Measurements from ENCODE around the gene GABRD. TPM values are rescaled to one million over a fixed set of nuclear protein-coding genes. Genes with fewer than 3 reads are reported as not detected.
A peak's percentile ranks its signal among the peaks of the same experiment; 100 is the strongest.

GABRD gene
- total and polyA plus RNA-seq, 2 of the 13 experiments (the other 11 are each of a cell fraction or from before 2014, with no cell fraction given) = not detected

DNA sequence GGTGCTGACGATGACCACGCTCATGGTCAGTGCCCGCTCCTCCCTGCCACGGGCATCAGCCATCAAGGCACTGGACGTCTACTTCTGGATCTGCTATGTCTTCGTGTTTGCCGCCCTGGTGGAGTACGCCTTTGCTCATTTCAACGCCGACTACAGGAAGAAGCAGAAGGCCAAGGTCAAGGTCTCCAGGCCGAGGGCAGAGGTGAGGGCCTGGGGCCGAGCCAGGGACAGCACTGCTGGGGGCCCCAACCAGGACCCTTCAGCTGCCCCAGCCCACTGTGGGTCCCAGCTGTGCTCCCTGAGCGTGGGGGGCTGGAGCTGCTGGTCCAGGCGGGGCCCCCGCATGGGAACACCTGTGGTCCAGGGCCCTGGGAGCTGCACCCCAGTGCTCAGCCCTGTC is 10.4 kb downstream of the GABRD start (continued):
- TF ChIP-seq ZNF207 (IDR thresholded peaks at IDR 0.05; ENCODE audit: borderline replicate concordance) = no peak
- TF ChIP-seq JUN (CRISPR knock-in tag; IDR thresholded peaks at IDR 0.05) = no peak
- no peak for TF ChIP-seq TAF15 (IDR thresholded peaks at IDR 0.05; ENCODE audit: low read depth, low read length, poor library complexity, severe bottlenecking)
- no peak for TF ChIP-seq JDP2 (CRISPR knock-in tag; IDR thresholded peaks at IDR 0.05; ENCODE audit: borderline replicate concordance)
- TF ChIP-seq, protein P1, sequence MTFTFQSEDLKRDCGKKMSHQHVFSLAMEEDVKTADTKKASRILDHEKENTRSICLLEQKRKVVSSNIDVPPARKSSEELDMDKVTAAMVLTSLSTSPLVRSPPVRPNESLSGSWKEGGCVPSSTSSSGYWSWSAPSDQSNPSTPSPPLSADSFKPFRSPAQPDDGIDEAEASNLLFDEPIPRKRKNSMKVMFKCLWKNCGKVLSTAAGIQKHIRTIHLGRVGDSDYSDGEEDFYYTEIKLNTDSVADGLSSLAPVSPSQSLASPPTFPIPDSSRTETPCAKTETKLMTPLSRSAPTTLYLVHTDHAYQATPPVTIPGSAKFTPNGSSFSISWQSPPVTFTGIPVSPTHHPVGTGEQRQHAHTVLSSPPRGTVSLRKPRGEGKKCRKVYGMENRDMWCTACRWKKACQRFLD (CRISPR knock-in tag; IDR thresholded peaks at IDR 0.05; ENCODE audit: borderline replicate concordance) = no peak
- no peak for TF ChIP-seq IRF2 (CRISPR knock-in tag; IDR thresholded peaks at IDR 0.05)
- TF ChIP-seq ZNF614 (CRISPR knock-in tag; IDR thresholded peaks at IDR 0.05; ENCODE audit: borderline replicate concordance) = no peak
- TF ChIP-seq FIP1L1 (IDR thresholded peaks at IDR 0.05; ENCODE audit: borderline replicate concordance, insufficient read depth, low read depth, low read length) = no peak
- TF ChIP-seq PHF21A (CRISPR knock-in tag; IDR thresholded peaks at IDR 0.05) = no peak
- no peak for TF ChIP-seq ZSCAN30 (CRISPR knock-in tag; IDR thresholded peaks at IDR 0.05)
- no peak for TF ChIP-seq ZNF883 (CRISPR knock-in tag; IDR thresholded peaks at IDR 0.05; ENCODE audit: not compliant biosample characterization)

DNA sequence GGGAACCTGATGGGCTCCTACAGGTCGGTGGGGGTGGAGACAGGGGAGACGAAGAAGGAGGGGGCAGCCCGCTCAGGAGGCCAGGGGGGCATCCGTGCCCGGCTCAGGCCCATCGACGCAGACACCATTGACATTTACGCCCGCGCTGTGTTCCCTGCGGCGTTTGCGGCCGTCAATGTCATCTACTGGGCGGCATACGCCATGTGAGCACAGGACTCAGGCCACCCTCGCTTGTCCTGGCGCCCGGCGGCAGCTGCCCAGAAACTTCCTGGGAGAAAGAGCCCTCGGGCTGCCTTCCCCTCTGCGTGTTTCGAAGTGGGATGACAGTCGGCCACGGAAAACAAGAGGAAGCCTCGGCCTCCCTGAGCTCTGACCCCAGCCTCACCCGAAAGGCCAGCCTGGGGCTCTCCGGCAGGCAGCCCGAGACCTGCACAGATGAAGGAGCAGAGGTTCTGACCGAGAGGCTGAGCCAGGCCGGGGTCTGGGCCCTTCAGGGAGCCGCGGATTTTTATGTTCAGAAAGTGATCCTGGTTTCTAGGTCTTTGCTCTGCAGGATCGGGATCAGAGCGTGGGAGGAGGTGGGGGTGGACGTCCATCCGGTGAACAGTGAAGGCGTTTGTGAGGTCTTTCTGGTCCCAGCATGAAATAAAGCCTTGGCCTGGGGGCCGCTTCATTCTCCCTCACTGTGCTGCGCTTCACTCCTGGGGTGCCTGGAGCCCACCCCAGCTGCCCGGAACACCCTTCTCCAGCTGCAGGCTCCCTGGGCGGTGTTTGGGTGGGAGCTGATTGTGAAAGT is 11.1 kb downstream of the GABRD start:
- WGBS (ENCODE audit: low lambda C conversion rate) = 29% methylated on average over 11 of the region's 42 CpGs
- in situ Hi-C loops (cut with HindIII; ENCODE audit: extremely low pct_ligation_motif_present, low pct_unique_long_range_greater_than_20kb) = no loop called here
- H3K4me1 ChIP-seq (ENCODE audit: insufficient read depth, low read length) = peaks cover 16% of the 10 kb centered on the region; the same call in 1 of the 2 replicates

More for the DNA sequence above, 11.1 kb downstream of the GABRD start:
- intact Hi-C loops (cut with micrococcal nuclease; ENCODE audit: unreplicated experiment) = no loop called here
- H3K79me2 ChIP-seq (ENCODE audit: insufficient read depth, low read length) = no peaks in the 10 kb centered on the region
- H3K27ac ChIP-seq (ENCODE audit: extremely low read length, insufficient read depth, low read length) = no peak overlapping the region
- no peak overlapping the region for H3K4me2 ChIP-seq (ENCODE audit: low read depth, low read length)
- H4K20me1 ChIP-seq (ENCODE audit: insufficient read depth, low read length) = no peaks in the 10 kb centered on the region
- DNase-seq (ENCODE audit: low spot score) (no peak), FAIRE-seq (no peak), ATAC-seq (no peak)
- no TSS peak for BruUV-seq (replicated peaks)
- no peaks in the 10 kb centered on the region for H3K9me3 ChIP-seq (ENCODE audit: low read length)
- no peaks in the 10 kb centered on the region for H3K36me3 ChIP-seq (replicated peaks in 1 of 2; ENCODE audit: control insufficient read depth in 1 of 2, insufficient read depth in 2 of 2, low read length in 2 of 2)
- H3K9ac ChIP-seq (ENCODE audit: insufficient read depth, low read depth, low read length) = no peak overlapping the region
- no peak overlapping the region for H2AFZ ChIP-seq (ENCODE audit: low read length)
- peaks cover 31 to 82% of the 10 kb centered on the region in 2 experiments for H3K27me3 ChIP-seq (ENCODE audit: control insufficient read depth in 1 of 2, insufficient read depth in 2 of 2, low read length in 2 of 2)
- H3K4me3 ChIP-seq (replicated peaks in 1 of 3; ENCODE audit: insufficient read depth in 1 of 3, low read depth in 2 of 3, low read length in 3 of 3) = no peak overlapping the region
- ChIA-PET CTCF (ENCODE audit: low intra/inter-chr PET ratio, low total read pairs) (no interaction called here), POLR2A (interaction anchor here (1.5 kb wide), 1 partner anchor 89 kb away, joined by 3 read pairs; no protein-coding TSS in a partner anchor)
- no peak for TF ChIP-seq BRD4 (CRISPR knock-in tag; IDR thresholded peaks at IDR 0.05)
- TF ChIP-seq, protein P2, sequence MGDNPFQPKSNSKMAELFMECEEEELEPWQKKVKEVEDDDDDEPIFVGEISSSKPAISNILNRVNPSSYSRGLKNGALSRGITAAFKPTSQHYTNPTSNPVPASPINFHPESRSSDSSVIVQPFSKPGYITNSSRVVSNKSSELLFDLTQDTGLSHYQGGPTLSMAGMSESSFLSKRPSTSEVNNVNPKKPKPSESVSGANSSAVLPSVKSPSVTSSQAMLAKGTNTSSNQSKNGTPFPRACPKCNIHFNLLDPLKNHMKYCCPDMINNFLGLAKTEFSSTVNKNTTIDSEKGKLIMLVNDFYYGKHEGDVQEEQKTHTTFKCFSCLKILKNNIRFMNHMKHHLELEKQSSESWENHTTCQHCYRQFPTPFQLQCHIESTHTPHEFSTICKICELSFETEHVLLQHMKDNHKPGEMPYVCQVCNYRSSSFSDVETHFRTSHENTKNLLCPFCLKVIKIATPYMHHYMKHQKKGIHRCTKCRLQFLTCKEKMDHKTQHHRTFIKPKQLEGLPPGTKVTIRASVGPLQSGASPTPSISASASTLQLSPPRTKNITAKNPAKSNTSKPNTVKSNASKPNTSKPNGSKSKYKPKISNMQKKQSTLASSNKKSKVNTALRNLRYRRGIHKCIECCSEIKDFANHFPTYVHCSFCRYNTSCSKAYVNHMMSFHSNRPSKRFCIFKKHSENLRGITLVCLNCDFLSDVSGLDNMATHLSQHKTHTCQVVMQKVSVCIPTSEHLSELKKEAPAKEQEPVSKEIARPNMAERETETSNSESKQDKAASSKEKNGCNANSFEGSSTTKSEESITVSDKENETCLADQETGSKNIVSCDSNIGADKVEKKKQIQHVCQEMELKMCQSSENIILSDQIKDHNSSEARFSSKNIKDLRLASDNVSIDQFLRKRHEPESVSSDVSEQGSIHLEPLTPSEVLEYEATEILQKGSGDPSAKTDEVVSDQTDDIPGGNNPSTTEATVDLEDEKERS (CRISPR knock-in tag; IDR thresholded peaks at IDR 0.05) = no peak
- 0 out of 2 replicates have a peak, but pooled peaks have one; percentile 56 for TF ChIP-seq EZH2 (conservative IDR thresholded peaks at IDR 0.05; ENCODE audit: low read depth, low read length)
- TF ChIP-seq NCOA2 (CRISPR knock-in tag; IDR thresholded peaks at IDR 0.05) = no peak
- no peak for TF ChIP-seq ZNF274 (CRISPR knock-in tag; IDR thresholded peaks at IDR 0.05)

All from HepG2 (cell line).